Endothelial cell of umbilical vein (primary cell): ENCODE data around the gene PRR20B. TPM values are rescaled to one million over a fixed set of nuclear protein-coding genes. Genes with fewer than 3 reads are reported as not detected.

Experiments
- BruUV-seq: library from RNA; stranded (reverse); fragments of 400-500 nt; replicated peaks from 2 replicates; lab custom pipeline; 2021; lab: Mats Ljungman, UMichigan
- CTCF ChIA-PET: fragments of 300-600, 350-600 bp; sonication (Branson Sonifier 250); formaldehyde crosslinking; loops from one replicate; lab custom pipeline; 2021; ENCODE audit warnings: antibody characterized with exemption, inconsistent platforms; lab: Charles Lee
- POLR2A ChIA-PET: fragments of 300-600, 350-600 bp; sonication (Branson Sonifier 250); formaldehyde crosslinking; loops from one replicate; lab custom pipeline; 2021; ENCODE audit warnings: antibody characterized with exemption, inconsistent platforms; lab: Charles Lee
- DNase-seq: peaks from one replicate; pipeline ENCODE4 v3.0.0-alpha.2; 2011; ENCODE audit warnings: low read depth, low spot score
- FAIRE-seq: peaks from 2 replicates; lab custom pipeline; 2011; peaks lifted over from hg19 to GRCh38; lab: Jason Lieb, UNC
- H2AFZ ChIP-seq: 2 replicates; pipeline ENCODE4 v1.6.0; 2012; ENCODE audit warnings: low read depth, low read length, control low read depth, inconsistent platforms
- H3K27ac ChIP-seq: 2 replicates; pipeline ENCODE4 v1.5.1; 2011; ENCODE audit warnings: low read depth, mild to moderate bottlenecking, control low read depth, low read length, moderate library complexity; ENCODE audit not compliant: insufficient read depth
- H3K27me3 ChIP-seq, 2 experiments: 2 replicates each; pipeline versions ENCODE4 v1.6.0 to v1.6.1; 2011; ENCODE audit warnings: low read length in 2 of 2, mixed read lengths in 1 of 2; ENCODE audit not compliant: control insufficient read depth in 2 of 2, insufficient read depth in 2 of 2
- H3K36me3 ChIP-seq, 2 experiments: 2 replicates in 1 of 2; 3 replicates in 1 of 2; pipeline ENCODE4 v1.5.1; 2011; ENCODE audit warnings: low read length in 2 of 2, mild to moderate bottlenecking in 1 of 2, moderate library complexity in 1 of 2; ENCODE audit not compliant: control insufficient read depth in 2 of 2, insufficient read depth in 2 of 2; ENCODE audit errors: extremely low read depth in 1 of 2
- H3K4me1 ChIP-seq: 3 replicates; pipeline ENCODE4 v1.5.1; 2011; ENCODE audit warnings: mild to moderate bottlenecking, low read length; ENCODE audit not compliant: control insufficient read depth, insufficient read depth; ENCODE audit errors: extremely low read depth
- H3K4me2 ChIP-seq: 2 replicates; pipeline ENCODE4 v1.6.1; 2011; ENCODE audit warnings: low read length, control low read depth, mixed read lengths; ENCODE audit not compliant: insufficient read depth
- H3K4me3 ChIP-seq, 3 experiments: fragments of 200-600 bp in 1 of 3; sonication (generic), shearing (Covaris generic) in 1 of 3; replicated peaks in 1 of 3; 2 replicates each; pipeline ENCODE4 v1.5.1; 2011 to 2016; ENCODE audit warnings: control low read depth in 3 of 3, low read length in 3 of 3, mild to moderate bottlenecking in 2 of 3, inconsistent platforms in 1 of 3, low read depth in 1 of 3, moderate library complexity in 1 of 3; ENCODE audit not compliant: insufficient read depth in 1 of 3
- H3K79me2 ChIP-seq: 2 replicates; pipeline ENCODE4 v1.6.0; 2012; ENCODE audit warnings: low read length, inconsistent platforms; ENCODE audit not compliant: control insufficient read depth, insufficient read depth
- H3K9ac ChIP-seq: replicated peaks from 2 replicates; pipeline ENCODE3; 2011; ENCODE audit warnings: low read length, control low read depth; ENCODE audit not compliant: insufficient read depth; ENCODE audit errors: extremely low read depth
- H3K9me1 ChIP-seq: replicated peaks from 3 replicates; pipeline ENCODE4 v1.6.0; 2011; ENCODE audit warnings: mild to moderate bottlenecking, low read length; ENCODE audit not compliant: control insufficient read depth, insufficient read depth; ENCODE audit errors: extremely low read depth
- H3K9me3 ChIP-seq: replicated peaks from 2 replicates; pipeline ENCODE4 v1.5.1; 2012; ENCODE audit warnings: low read length, inconsistent platforms; ENCODE audit not compliant: control insufficient read depth, insufficient read depth
- H4K20me1 ChIP-seq: replicated peaks from 2 replicates; pipeline ENCODE3; 2011; ENCODE audit warnings: mild to moderate bottlenecking, low read length; ENCODE audit not compliant: control insufficient read depth, insufficient read depth; ENCODE audit errors: extremely low read depth
- CTCF ChIP-seq, 2 donors: IDR thresholded peaks; 1 replicate in 1 of 2; 2 replicates in 1 of 2; pipeline ENCODE4 v1.5.1; 2011; ENCODE audit warnings: low read length in 2 of 2, mild to moderate bottlenecking in 2 of 2, moderate library complexity in 2 of 2, control low read depth in 1 of 2, inconsistent platforms in 1 of 2, low read depth in 1 of 2; ENCODE audit not compliant: insufficient read depth in 1 of 2; ENCODE audit errors: extremely low read depth in 1 of 2
- EZH2 ChIP-seq: IDR thresholded peaks from 2 replicates; pipeline ENCODE4 v1.6.1; 2012; ENCODE audit warnings: borderline replicate concordance, low read depth, mild to moderate bottlenecking, moderate library complexity, low read length, inconsistent platforms; ENCODE audit not compliant: severe bottlenecking
- FOS ChIP-seq: IDR thresholded peaks from 2 replicates; pipeline ENCODE4 v1.6.1; 2011; ENCODE audit warnings: mild to moderate bottlenecking, low read length, moderate library complexity, borderline replicate concordance; ENCODE audit not compliant: insufficient read depth
- GATA2 ChIP-seq: IDR thresholded peaks from 2 replicates; pipeline ENCODE4 v1.7.0; 2011; ENCODE audit warnings: low read depth, mild to moderate bottlenecking, moderate library complexity, mixed read lengths, low read length; ENCODE audit not compliant: insufficient read length, insufficient read depth
- JUN ChIP-seq: IDR thresholded peaks from 2 replicates; pipeline ENCODE4 v1.6.1; 2011; ENCODE audit warnings: borderline replicate concordance, low read depth; ENCODE audit not compliant: insufficient read length, insufficient read depth
- MAX ChIP-seq: IDR thresholded peaks from 2 replicates; pipeline ENCODE4 v1.6.1; 2011; ENCODE audit not compliant: insufficient read depth, insufficient read length
- MYC ChIP-seq: IDR thresholded peaks from one replicate; pipeline ENCODE4 v1.6.1; 2011; ENCODE audit warnings: mild to moderate bottlenecking, low read depth, low read length
- POLR2A ChIP-seq: IDR thresholded peaks from 2 replicates; pipeline ENCODE4 v1.6.1; 2012; ENCODE audit warnings: low read depth, mild to moderate bottlenecking, control low read depth, low read length
- POLR2AphosphoS5 ChIP-seq: IDR thresholded peaks from 2 replicates; pipeline ENCODE4 v1.6.1; 2012; ENCODE audit warnings: low read depth, mild to moderate bottlenecking, control low read depth, low read length, moderate library complexity; ENCODE audit not compliant: insufficient read depth
- dilution Hi-C: fragments of 300-500 bp; cut with MboI; formaldehyde crosslinking; loops from one replicate; pipeline ENCODE4 v1.15.0; 2019; ENCODE audit warnings: low sequenced_read_pairs; ENCODE audit not compliant: extremely low pct_ligation_motif_present
- intact Hi-C: fragments of 100-400 bp; cut with micrococcal nuclease; formaldehyde crosslinking; loops from one replicate; pipeline ENCODE4 v1.10.0; 2022
- polyA plus RNA-seq, 4 experiments: library from polyadenylated mRNA; depleted of rRNA in 3 of 4; stranded (reverse) in 3 of 4; unstranded in 1 of 4; fragments of >200 nt; gene quantifications; 2 replicates each; pipeline versions ENCODE4 v1.2.1 to v1.2.3, GENCODE V29; 2011 to 2012; ENCODE audit warnings: missing spikeins in 1 of 4
- small RNA-seq: library from RNA; depleted of rRNA; stranded (forward); fragments of <200 nt; gene quantifications from one replicate; pipeline ENCODE3, GENCODE V24; 2012; ENCODE audit warnings: low replicate concordance, low read depth; ENCODE audit not compliant: insufficient read depth, insufficient read length
- total RNA-seq: library from RNA; stranded (reverse); gene quantifications from 2 replicates; pipeline ENCODE4 v1.2.3, GENCODE V29; 2021

PRR20B gene
- total and polyA plus RNA-seq, 2 donors (not counting 3 experiments of a cell fraction or from before 2014, with no cell fraction given): not detected

GRCh38 chr13:57191667-57192066 lies 44.4 kb downstream of the PRR20B start:
- H3K4me2 ChIP-seq: no peak overlapping the region
- CTCF ChIA-PET: no interaction called here
- no peaks in the 10 kb centered on the region for H3K79me2 ChIP-seq
- FAIRE-seq (no peak), DNase-seq (no peak)
- no peak overlapping the region for H2AFZ ChIP-seq
- dilution Hi-C loops: no loop called here
- no peaks in the 10 kb centered on the region for H3K27me3 ChIP-seq
- BruUV-seq: no TSS peak
- H3K36me3 ChIP-seq: no peaks in the 10 kb centered on the region
- intact Hi-C loops: no loop called here
- POLR2A ChIA-PET: no interaction called here
- no peak overlapping the region for H3K9ac ChIP-seq
- H3K9me1 ChIP-seq: no peaks in the 10 kb centered on the region
- no peaks in the 10 kb centered on the region for H4K20me1 ChIP-seq
- H3K27ac ChIP-seq: no peak overlapping the region
- H3K4me3 ChIP-seq: no peak overlapping the region
- H3K9me3 ChIP-seq: no peaks in the 10 kb centered on the region
- no peak for TF ChIP-seq CTCF (IDR thresholded peaks at IDR 0.05; ENCODE audit: extremely low read depth in 1 of 2, insufficient read depth in 1 of 2, low read depth in 1 of 2, low read length in 2 of 2)
- no peak for TF ChIP-seq POLR2A
- TF ChIP-seq FOS: no peak
- no peak for TF ChIP-seq EZH2
- TF ChIP-seq JUN: no peak
- TF ChIP-seq MAX: no peak
- no peak for TF ChIP-seq POLR2AphosphoS5
- TF ChIP-seq MYC: no peak
- TF ChIP-seq GATA2: no peak
- H3K4me1 ChIP-seq: no peaks in the 10 kb centered on the region

Small RNA genes within 50 kb of the gene (small RNA-seq; reads per million reads assigned to genes)
- gene PRR20FP: not detected

Other genes starting within 250 kb of the PRR20B start
- gene PRR20A, start 6.6 kb upstream of the PRR20B start, total RNA-seq: not detected in 2 replicates
- not detected in 2 replicates for gene PRR20A, start 6.6 kb upstream of the PRR20B start, polyA plus RNA-seq
- gene PRR20C, start 6.6 kb downstream of the PRR20B start, total RNA-seq: not detected in 2 replicates
- gene PRR20C, start 6.6 kb downstream of the PRR20B start, polyA plus RNA-seq: not detected in 2 replicates
- gene PRR20D, start 13.1 kb downstream of the PRR20B start, total RNA-seq: not detected in 2 replicates
- not detected in 2 replicates for gene PRR20D, start 13.1 kb downstream of the PRR20B start, polyA plus RNA-seq
- gene PRR20E, start 19.7 kb downstream of the PRR20B start, total RNA-seq: not detected in 2 replicates
- gene PRR20E, start 19.7 kb downstream of the PRR20B start, polyA plus RNA-seq: not detected in 2 replicates